ENCODE results near the gene CRABP2.

Gene CRABP2

GRCh38 chr1:156728599-156729462 lies 23.4 kb upstream of the CRABP2 start, which contains the start of gene ISG20L2:
Gene ISG20L2 (minus strand): TSS chr1:156728766. CDS start chr1:156727652, 1,114 bp downstream.
- intact Hi-C loops (cut with micrococcal nuclease) = loop anchor here (1.0 kb wide), 3 partner anchors 12 to 163 kb away; partner anchors contain the start of genes MRPL24 and PRCC
- Mint-ChIP-seq H3K36me3 (ENCODE audit: low read depth) (peaks cover 25% of the 10 kb centered on the region), H3K27ac (no peak within 1 kb of the TSS)

GRCh38 chr1:156727926-156728598 lies 22.7 kb upstream of the CRABP2 start, which contains the start of gene METTL25B:
Gene METTL25B (plus strand): TSS chr1:156728469. CDS start chr1:156729105, 636 bp downstream.
- no peak within 1 kb of the TSS for H3K4me3 Mint-ChIP-seq
- H3K36me3 Mint-ChIP-seq (ENCODE audit: low read depth) = peaks cover 17% of the 10 kb centered on the region

More at GRCh38 chr1:156728599-156729462, 23.4 kb upstream of the CRABP2 start, which contains the start of gene ISG20L2:
- H3K27me3 Mint-ChIP-seq = no peaks in the 10 kb centered on the region
- H3K4me1 Mint-ChIP-seq (ENCODE audit: low read depth) = peaks cover 23% of the 10 kb centered on the region
- H3K4me3 Mint-ChIP-seq = no peak within 1 kb of the TSS
- no peaks in the 10 kb centered on the region for H3K9me3 Mint-ChIP-seq

GRCh38 chr1:156727492-156727891 lies 22.1 kb upstream of the CRABP2 start:
- Mint-ChIP-seq H3K9me3 (no peaks in the 10 kb centered on the region), H3K27ac (no peak overlapping the region), H3K4me1 (ENCODE audit: low read depth) (peaks cover 24% of the 10 kb centered on the region), H3K27me3 (no peaks in the 10 kb centered on the region), H3K36me3 (ENCODE audit: low read depth) (peaks cover 11% of the 10 kb centered on the region), H3K4me3 (no peak overlapping the region)
- intact Hi-C loops (cut with micrococcal nuclease) = no loop called here

More at GRCh38 chr1:156727926-156728598, 22.7 kb upstream of the CRABP2 start, which contains the start of gene METTL25B:
- no peaks in the 10 kb centered on the region for H3K27me3 Mint-ChIP-seq
- no peak within 1 kb of the TSS for H3K27ac Mint-ChIP-seq
- peaks cover 24% of the 10 kb centered on the region for H3K4me1 Mint-ChIP-seq (ENCODE audit: low read depth)
- intact Hi-C loops (cut with micrococcal nuclease) = loop anchor here (1.0 kb wide), 3 partner anchors 13 to 164 kb away; partner anchors contain the start of genes MRPL24 and PRCC
- no peaks in the 10 kb centered on the region for H3K9me3 Mint-ChIP-seq

- Mint-ChIP-seq H3K27ac (no peak overlapping the region), H3K9me3 (no peaks in the 10 kb centered on the region), H3K27me3 (no peaks in the 10 kb centered on the region), H3K36me3 (ENCODE audit: low read depth) (peaks cover 3% of the 10 kb centered on the region), H3K4me1 (ENCODE audit: low read depth) (peaks cover 22% of the 10 kb centered on the region), H3K4me3 (no peak overlapping the region)
- intact Hi-C loops (cut with micrococcal nuclease) = no loop called here
Observed at GRCh38 chr1:156726549-156727226, 21.3 kb upstream of the CRABP2 start.

- intact Hi-C loops (cut with micrococcal nuclease) = loop anchor here (1.0 kb wide), 1 partner anchor 36 kb away; no protein-coding TSS in a partner anchor
- Mint-ChIP-seq H3K27ac (no peak overlapping the region), H3K36me3 (ENCODE audit: low read depth) (no peaks in the 10 kb centered on the region), H3K9me3 (no peaks in the 10 kb centered on the region), H3K27me3 (no peaks in the 10 kb centered on the region), H3K4me3 (no peak overlapping the region), H3K4me1 (ENCODE audit: low read depth) (peaks cover 23% of the 10 kb centered on the region)
Observed at GRCh38 chr1:156725683-156726280, 20.4 kb upstream of the CRABP2 start.

GRCh38 chr1:156721535-156721934 lies 16.2 kb upstream of the CRABP2 start:
- Mint-ChIP-seq H3K36me3 (ENCODE audit: low read depth) (peaks cover 8% of the 10 kb centered on the region), H3K9me3 (no peaks in the 10 kb centered on the region), H3K4me1 (ENCODE audit: low read depth) (peaks cover 13% of the 10 kb centered on the region), H3K27ac (no peak overlapping the region), H3K27me3 (no peaks in the 10 kb centered on the region), H3K4me3 (no peak overlapping the region)
- intact Hi-C loops (cut with micrococcal nuclease) = no loop called here

- Mint-ChIP-seq H3K27me3 (no peaks in the 10 kb centered on the region), H3K27ac (no peak overlapping the region), H3K9me3 (no peaks in the 10 kb centered on the region), H3K36me3 (ENCODE audit: low read depth) (peaks cover 12% of the 10 kb centered on the region), H3K4me3 (no peak overlapping the region), H3K4me1 (ENCODE audit: low read depth) (peaks cover 15% of the 10 kb centered on the region)
- intact Hi-C loops (cut with micrococcal nuclease) = no loop called here
Observed at GRCh38 chr1:156721131-156721530, 15.7 kb upstream of the CRABP2 start.

- H3K4me1 Mint-ChIP-seq (ENCODE audit: low read depth) = peaks cover 13% of the 10 kb centered on the region
- H3K27me3 Mint-ChIP-seq = no peaks in the 10 kb centered on the region
- H3K4me3 Mint-ChIP-seq = no peak overlapping the region
- intact Hi-C loops (cut with micrococcal nuclease) = no loop called here
- H3K9me3 Mint-ChIP-seq = no peaks in the 10 kb centered on the region
- H3K36me3 Mint-ChIP-seq (ENCODE audit: low read depth) = peaks cover 28% of the 10 kb centered on the region
- no peak overlapping the region for H3K27ac Mint-ChIP-seq
Observed at GRCh38 chr1:156717351-156717750, 12.0 kb upstream of the CRABP2 start.

- H3K27ac Mint-ChIP-seq = no peak overlapping the region
- H3K36me3 Mint-ChIP-seq (ENCODE audit: low read depth) = peaks cover 28% of the 10 kb centered on the region
- no peak overlapping the region for H3K4me3 Mint-ChIP-seq
- peaks cover 3% of the 10 kb centered on the region for H3K27me3 Mint-ChIP-seq
- intact Hi-C loops (cut with micrococcal nuclease) = no loop called here
- H3K9me3 Mint-ChIP-seq = no peaks in the 10 kb centered on the region
- peaks cover 17% of the 10 kb centered on the region for H3K4me1 Mint-ChIP-seq (ENCODE audit: low read depth)
Observed at GRCh38 chr1:156714830-156715229, 9.4 kb upstream of the CRABP2 start.

- intact Hi-C loops (cut with micrococcal nuclease) = no loop called here
- no peaks in the 10 kb centered on the region for H3K9me3 Mint-ChIP-seq
- no peak overlapping the region for H3K27ac Mint-ChIP-seq
- peaks cover 35% of the 10 kb centered on the region for H3K4me1 Mint-ChIP-seq (ENCODE audit: low read depth)
- peaks cover 23% of the 10 kb centered on the region for H3K27me3 Mint-ChIP-seq
- peaks cover 28% of the 10 kb centered on the region for H3K36me3 Mint-ChIP-seq (ENCODE audit: low read depth)
- H3K4me3 Mint-ChIP-seq = no peak overlapping the region
Observed at GRCh38 chr1:156712626-156713025, 7.2 kb upstream of the CRABP2 start.

GRCh38 chr1:156711011-156711817 lies 5.8 kb upstream of the CRABP2 start:
- H3K9me3 Mint-ChIP-seq = no peaks in the 10 kb centered on the region
- H3K4me3 Mint-ChIP-seq = no peak overlapping the region
- H3K36me3 Mint-ChIP-seq (ENCODE audit: low read depth) = peaks cover 17% of the 10 kb centered on the region
- H3K4me1 Mint-ChIP-seq (ENCODE audit: low read depth) = peaks cover 47% of the 10 kb centered on the region
- intact Hi-C loops (cut with micrococcal nuclease) = no loop called here
- peaks cover 37% of the 10 kb centered on the region for H3K27me3 Mint-ChIP-seq
- no peak overlapping the region for H3K27ac Mint-ChIP-seq

- Mint-ChIP-seq H3K4me3 (no peak overlapping the region), H3K27ac (no peak overlapping the region), H3K27me3 (peaks cover 50% of the 10 kb centered on the region), H3K36me3 (ENCODE audit: low read depth) (peaks cover 5% of the 10 kb centered on the region), H3K9me3 (no peaks in the 10 kb centered on the region), H3K4me1 (ENCODE audit: low read depth) (peaks cover 52% of the 10 kb centered on the region)
- intact Hi-C loops (cut with micrococcal nuclease) = no loop called here
Observed at GRCh38 chr1:156709757-156710489, 4.5 kb upstream of the CRABP2 start.
